Gastroesophageal sphincter (tissue), 3 donors: ENCODE results near the gene PTN.

Experiments used
- CTCF ChIP-seq, 4 experiments: fragments of 200-600 bp in 2 of 4; fragments of 450-650 bp in 2 of 4; sonication (generic) in 1 of 4; IDR thresholded peaks; one replicate each; pipeline ENCODE4 v1.5.1; 2017 to 2019; ENCODE audit warnings: antibody characterized with exemption in 4 of 4, mild to moderate bottlenecking in 2 of 4, moderate library complexity in 2 of 4
- POLR2A ChIP-seq, 2 donors: fragments of 450-650 bp; IDR thresholded peaks; one replicate each; pipeline ENCODE4 v1.6.1; 2017; ENCODE audit warnings: antibody characterized with exemption in 2 of 2, mild to moderate bottlenecking in 2 of 2, moderate library complexity in 1 of 2

DNA sequence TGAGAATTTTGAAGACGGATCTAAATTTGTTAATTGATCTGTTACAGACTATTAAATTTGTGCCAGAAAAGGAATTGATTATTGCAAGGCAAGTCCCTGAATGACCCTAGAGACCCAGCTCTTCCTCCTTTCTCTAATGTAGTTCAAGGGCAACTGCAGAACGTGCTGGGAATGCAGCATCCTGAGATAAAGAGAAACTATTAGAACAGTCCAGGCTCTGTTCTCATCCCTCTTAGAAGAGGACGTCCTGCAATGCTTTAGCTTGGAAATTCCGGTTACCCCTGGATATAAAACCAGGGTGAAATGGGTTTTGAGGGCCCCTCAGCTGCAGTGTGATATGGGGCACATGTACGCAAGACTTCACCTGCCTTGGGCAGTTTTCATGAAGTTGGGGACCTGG is 67.3 kb downstream of the PTN start:
- TF ChIP-seq CTCF (IDR thresholded peaks at IDR 0.05) (no peak), POLR2A (IDR thresholded peaks at IDR 0.05) (no peak)
